RWPE1 (cell line): ENCODE results near the gene CAMKK1.
"Not testable (repeated sequence)": the region's sequence is repeated elsewhere in the genome, so short reads cannot be mapped to it uniquely, and the experiment has no call there.

Experiments used
- CTCF ChIA-PET: fragments of 350-600 bp; sonication (Branson Sonifier 250); formaldehyde crosslinking; extraction: SDS; loops from one replicate; lab custom pipeline; 2021; lab: Yijun Ruan, JAX
- POLR2A ChIA-PET: fragments of 400-600 bp; formaldehyde crosslinking; extraction: SDS; loops from one replicate; lab custom pipeline; 2020; ENCODE audit warnings: antibody characterized with exemption; ENCODE audit not compliant: low non-redundant PET; lab: Yijun Ruan, JAX
- DNase-seq: peaks from one replicate; pipeline ENCODE4 v3.0.0; 2012; ENCODE audit warnings: low spot score
- H3K27ac ChIP-seq: fragments of 450-650 bp; 2 replicates; pipeline ENCODE4 v1.5.1; 2017
- TF ChIP-seq, protein P1 (sequence below): fragments of 450-650 bp; conservative IDR thresholded peaks from 2 replicates; pipeline ENCODE4 v1.5.1; 2017; ENCODE audit warnings: low read depth, mild to moderate bottlenecking

Gene CAMKK1

DNA sequence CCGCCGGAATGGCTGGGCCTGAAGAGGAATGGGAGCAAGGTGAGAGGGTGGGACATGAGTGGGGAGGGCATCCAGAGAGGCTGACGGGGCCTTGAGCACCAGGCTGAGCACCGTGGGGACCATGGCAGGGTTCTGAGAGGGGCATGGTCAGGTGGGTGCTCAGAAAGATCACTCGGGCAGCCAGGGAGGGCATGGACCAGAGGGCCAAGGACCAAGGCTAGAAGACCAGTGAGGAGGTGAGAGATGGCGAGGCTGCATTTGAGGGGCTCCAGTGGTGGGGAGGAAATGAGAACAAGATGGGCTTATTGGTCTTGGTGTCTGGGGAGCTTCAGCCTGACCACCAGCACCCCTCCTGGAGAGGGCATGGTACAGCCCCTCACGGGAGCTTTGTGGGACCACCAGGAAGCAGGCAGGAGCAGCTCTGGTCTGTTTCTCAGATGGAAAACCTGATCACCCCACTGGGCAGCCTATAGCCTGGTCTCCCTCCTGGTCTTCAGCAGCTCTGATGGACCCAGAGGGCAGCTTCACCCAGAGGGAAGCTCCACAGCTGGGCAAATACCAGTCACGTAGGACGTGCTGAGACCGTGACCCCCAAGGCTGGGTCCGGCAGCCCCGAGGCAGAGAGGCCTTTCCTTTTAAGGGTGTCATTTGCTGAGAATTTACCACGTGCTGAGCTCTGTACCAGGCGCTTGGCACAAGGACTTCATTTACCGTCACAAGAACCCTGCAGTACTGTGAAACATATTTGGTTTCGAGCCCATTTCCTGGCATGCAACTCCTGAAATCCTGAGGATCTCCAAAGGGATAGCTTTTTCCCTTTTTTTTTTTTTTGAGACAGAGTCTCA, 35.4 kb downstream of the CAMKK1 start:
- TF ChIP-seq, protein P1, sequence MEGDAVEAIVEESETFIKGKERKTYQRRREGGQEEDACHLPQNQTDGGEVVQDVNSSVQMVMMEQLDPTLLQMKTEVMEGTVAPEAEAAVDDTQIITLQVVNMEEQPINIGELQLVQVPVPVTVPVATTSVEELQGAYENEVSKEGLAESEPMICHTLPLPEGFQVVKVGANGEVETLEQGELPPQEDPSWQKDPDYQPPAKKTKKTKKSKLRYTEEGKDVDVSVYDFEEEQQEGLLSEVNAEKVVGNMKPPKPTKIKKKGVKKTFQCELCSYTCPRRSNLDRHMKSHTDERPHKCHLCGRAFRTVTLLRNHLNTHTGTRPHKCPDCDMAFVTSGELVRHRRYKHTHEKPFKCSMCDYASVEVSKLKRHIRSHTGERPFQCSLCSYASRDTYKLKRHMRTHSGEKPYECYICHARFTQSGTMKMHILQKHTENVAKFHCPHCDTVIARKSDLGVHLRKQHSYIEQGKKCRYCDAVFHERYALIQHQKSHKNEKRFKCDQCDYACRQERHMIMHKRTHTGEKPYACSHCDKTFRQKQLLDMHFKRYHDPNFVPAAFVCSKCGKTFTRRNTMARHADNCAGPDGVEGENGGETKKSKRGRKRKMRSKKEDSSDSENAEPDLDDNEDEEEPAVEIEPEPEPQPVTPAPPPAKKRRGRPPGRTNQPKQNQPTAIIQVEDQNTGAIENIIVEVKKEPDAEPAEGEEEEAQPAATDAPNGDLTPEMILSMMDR = no peak
- ChIA-PET POLR2A (interaction anchor here (1.0 kb wide), 1 partner anchor 32 kb away, joined by 5 read pairs; no protein-coding TSS in a partner anchor), CTCF (interaction anchor here (0.8 to 1.0 kb wide), 2 partner anchors 11 to 57 kb away, joined by 4 to 5 read pairs; partner anchors contain the start of gene NCBP3)
- no peak for DNase-seq
- H3K27ac ChIP-seq = no peak overlapping the region

DNA sequence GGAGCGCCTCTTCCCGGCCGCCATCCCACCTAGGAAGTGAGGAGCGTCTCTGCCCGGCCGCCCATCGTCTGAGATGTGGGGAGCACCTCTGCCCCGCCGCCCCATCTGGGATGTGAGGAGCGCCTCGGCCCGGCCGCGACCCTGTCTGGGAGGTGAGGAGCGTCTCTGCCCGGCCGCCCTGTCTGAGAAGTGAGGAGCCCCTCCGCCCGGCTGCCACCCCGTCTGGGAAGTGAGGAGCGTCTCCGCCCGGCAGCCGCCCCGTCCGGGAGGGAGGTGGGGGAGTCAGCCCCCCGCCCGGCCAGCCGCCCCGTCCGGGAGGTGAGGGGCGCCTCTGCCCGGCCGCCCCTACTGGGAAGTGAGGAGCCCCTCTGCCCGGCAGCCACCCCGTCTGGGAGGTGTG, 38.6 kb downstream of the CAMKK1 start:
- CTCF ChIA-PET, H3K27ac ChIP-seq, DNase-seq, POLR2A ChIA-PET: not testable (repeated sequence)

DNA sequence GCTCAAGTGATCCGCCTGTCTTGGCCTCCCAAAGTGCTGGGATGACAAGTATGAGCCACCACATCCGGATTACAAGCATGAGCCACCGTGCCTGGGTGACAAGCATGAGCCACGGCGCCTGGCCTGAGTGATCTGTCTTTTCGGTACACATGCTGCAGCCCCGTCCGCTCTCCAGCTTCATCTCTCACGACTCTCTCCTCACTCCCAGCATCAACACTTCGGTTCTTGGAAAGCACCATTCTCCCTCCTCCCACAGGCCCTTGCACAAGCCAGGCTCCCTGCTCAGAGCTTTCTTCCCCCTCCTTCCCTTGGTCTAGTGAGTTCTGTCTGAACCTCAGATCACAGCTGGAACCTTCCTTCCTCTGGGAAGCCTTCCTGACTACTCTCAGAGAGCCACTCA, 40.3 kb downstream of the CAMKK1 start:
- POLR2A ChIA-PET = no interaction called here
- no peak for DNase-seq
- CTCF ChIA-PET = interaction anchor here (1.4 kb wide), 1 partner anchor 11 kb away, joined by 5 read pairs; no protein-coding TSS in a partner anchor

DNA sequence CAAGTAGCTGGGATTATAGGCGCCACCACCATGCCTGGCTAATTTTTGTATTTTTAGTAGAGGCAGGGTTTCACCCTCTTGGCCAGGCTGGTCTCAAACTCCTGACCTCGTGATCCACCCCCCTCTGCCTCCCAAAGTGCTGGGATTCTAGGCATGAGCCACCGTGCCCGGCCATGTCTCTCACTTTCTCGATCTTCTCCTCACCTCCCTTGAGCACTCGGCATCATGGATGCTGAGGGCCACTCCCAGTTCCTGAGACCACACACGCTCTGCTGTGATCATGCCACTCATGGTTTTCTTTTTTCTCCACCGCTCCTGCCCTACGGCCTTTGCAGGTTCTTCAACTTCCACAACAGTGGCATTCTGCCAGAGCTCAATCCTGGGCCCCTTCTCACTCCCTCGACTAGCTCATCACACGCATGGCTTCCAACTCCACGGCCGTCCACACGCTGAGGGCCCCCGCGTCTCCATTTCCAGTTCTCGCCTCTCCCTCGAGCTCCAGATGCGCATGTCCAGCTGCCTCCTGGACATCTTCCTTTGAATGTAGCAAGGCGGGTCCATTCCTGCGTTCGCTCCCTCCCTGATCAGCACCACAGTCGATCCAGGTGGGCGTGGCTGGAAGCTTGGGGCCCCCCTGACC, 41.3 kb downstream of the CAMKK1 start:
- H3K27ac ChIP-seq = no peak overlapping the region
- DNase-seq = no peak
- POLR2A ChIA-PET = interaction anchor here (0.7 kb wide), 1 partner anchor 38 kb away, joined by 3 read pairs; no protein-coding TSS in a partner anchor
- TF ChIP-seq, protein P1 = no peak
- CTCF ChIA-PET = interaction anchor here (0.6 to 1.4 kb wide), 3 partner anchors 12 to 122 kb away, joined by 3 to 5 read pairs (median 3); no protein-coding TSS in a partner anchor

More for the DNA sequence above, 40.3 kb downstream of the CAMKK1 start:
- TF ChIP-seq, protein P1 = no peak
- H3K27ac ChIP-seq = no peak overlapping the region

DNA sequence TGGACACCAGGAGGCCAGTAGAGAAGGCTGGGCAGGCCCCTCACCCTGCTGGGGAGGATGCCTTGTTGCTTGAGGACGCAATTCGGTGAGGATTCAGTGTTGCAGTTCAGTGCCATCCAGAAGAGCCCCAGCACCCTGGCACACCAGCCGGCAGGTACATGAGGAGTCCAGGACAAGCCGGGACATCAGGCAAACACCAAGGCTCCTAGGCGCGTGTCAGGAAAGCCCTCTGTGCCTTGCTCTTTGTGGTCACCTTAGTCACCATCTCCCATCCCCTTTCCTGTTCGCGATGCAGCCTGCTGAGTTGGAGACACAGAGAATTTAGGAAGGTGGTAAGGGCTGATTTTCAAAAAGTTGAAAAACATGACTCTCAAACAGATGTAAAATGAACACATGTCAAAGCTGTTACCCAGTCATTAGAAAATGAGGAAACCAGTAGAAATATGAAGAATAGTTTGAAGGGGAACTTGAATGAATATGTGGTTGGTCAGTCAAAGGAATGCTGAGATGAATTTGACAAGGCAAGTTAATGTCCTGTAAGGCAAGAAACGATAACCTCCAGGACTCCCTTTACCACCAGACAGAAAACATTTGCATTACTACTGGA, 44.5 kb downstream of the CAMKK1 start:
- CTCF ChIA-PET = interaction anchor here (0.6 kb wide), 1 partner anchor 7 kb away, joined by 6 read pairs; no protein-coding TSS in a partner anchor
- DNase-seq = no peak
- TF ChIP-seq, protein P1 = no peak
- no peak overlapping the region for H3K27ac ChIP-seq
- POLR2A ChIA-PET = no interaction called here

DNA sequence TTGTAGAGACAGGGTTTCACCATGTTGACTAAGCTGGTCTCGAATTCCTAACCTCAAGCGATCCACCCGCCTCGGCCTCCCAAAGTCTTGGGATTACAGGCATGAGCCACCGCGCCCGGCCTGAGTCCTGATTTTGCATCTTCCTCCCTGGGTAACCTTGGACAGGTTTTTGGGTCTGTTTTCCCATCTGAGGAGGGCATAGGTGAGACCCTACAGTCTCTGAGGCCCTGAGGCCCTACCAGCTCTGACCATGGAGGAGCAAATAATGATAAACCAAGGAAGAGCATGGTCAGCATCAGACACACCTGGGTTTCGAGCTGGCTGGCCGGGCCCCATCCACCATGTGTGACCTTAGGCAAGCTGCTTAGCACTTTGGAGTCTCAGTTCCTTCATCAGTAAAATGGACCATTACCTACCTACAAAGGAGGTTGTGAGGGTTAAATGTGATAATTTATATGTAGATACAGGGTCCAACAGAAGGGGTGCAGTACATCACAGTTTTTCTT, 45.6 kb downstream of the CAMKK1 start:
- TF ChIP-seq, protein P1 = no peak
- no peak overlapping the region for H3K27ac ChIP-seq
- ChIA-PET POLR2A (no interaction called here), CTCF (interaction anchor here (1.4 kb wide), 1 partner anchor 16 kb away, joined by 3 read pairs; no protein-coding TSS in a partner anchor)
- DNase-seq = no peak
